GM12801 (cell line): ENCODE measurements around the gene RPL19.

Experiments used
- CTCF ChIP-seq: IDR thresholded peaks from one replicate; pipeline ENCODE4 v1.5.1; 2011; ENCODE audit warnings: control low read depth; ENCODE audit not compliant: insufficient read length; ENCODE audit errors: extremely low read depth

RPL19 gene

GRCh38 chr17:39212195-39212810 is 12.2 kb downstream of the RPL19 start:
- no peak for TF ChIP-seq CTCF

GRCh38 chr17:39212841-39213480 is 12.9 kb downstream of the RPL19 start:
- TF ChIP-seq CTCF = no peak

- TF ChIP-seq CTCF = no peak
These were observed 13.8 kb downstream of the RPL19 start for GRCh38 chr17:39213852-39214251.

GRCh38 chr17:39217734-39218369 is 17.8 kb downstream of the RPL19 start:
- no peak for TF ChIP-seq CTCF

- TF ChIP-seq CTCF = no peak
These were observed 18.8 kb downstream of the RPL19 start for GRCh38 chr17:39218906-39219305.

- no peak for TF ChIP-seq CTCF
These were observed 19.6 kb downstream of the RPL19 start for GRCh38 chr17:39219647-39220154.

GRCh38 chr17:39221572-39221971 is 21.5 kb downstream of the RPL19 start:
- no peak for TF ChIP-seq CTCF
